ENCODE measurements around the gene ATF3.

The ATF3 gene

DNA sequence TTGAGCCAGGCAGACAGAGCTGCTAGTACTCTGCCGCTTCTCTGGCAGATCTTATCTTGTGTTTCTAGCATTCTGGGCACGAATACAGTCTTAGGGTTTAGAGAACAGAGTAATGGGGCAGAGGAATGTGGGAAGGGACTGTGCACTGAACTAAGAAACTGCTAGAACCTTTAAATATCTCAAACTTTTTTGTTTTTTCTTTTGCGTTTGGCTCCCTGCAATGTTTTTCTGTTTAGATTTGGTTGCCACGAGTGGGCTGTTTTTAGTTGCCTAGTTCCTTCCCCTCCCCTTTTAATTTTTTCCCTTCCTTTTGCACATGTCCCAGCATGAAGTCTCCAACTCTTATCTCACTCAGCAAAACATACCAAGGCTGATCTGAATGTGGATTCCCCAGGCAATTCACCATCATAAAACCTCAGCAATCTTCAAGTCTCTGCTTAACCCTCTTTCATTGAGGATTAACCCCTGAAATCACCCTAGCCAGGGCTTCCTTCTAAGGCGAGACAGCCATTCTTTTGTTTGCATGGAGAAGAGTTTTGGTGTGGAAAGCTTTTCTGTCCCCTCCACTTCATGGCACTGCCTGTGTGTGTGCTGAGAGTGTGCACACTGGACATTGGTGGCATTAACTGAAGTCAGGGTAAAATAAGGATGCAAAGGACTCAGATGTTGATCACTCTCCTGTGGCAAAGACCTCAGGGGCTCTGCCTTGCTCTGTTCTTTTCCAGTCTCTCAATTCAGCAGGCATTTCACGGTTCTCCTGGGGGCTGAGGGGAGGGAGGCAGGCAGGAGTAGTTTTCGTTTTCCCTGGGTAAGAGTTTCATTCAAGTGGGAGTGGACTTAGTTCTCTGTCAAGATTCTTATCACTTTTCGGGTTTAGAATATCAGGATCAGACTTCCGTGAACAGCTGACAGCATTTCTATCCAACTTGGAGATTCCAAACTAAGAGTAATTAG is 2.8 kb upstream of the ATF3 start (continued):
- TF ChIP-seq, protein P1, sequence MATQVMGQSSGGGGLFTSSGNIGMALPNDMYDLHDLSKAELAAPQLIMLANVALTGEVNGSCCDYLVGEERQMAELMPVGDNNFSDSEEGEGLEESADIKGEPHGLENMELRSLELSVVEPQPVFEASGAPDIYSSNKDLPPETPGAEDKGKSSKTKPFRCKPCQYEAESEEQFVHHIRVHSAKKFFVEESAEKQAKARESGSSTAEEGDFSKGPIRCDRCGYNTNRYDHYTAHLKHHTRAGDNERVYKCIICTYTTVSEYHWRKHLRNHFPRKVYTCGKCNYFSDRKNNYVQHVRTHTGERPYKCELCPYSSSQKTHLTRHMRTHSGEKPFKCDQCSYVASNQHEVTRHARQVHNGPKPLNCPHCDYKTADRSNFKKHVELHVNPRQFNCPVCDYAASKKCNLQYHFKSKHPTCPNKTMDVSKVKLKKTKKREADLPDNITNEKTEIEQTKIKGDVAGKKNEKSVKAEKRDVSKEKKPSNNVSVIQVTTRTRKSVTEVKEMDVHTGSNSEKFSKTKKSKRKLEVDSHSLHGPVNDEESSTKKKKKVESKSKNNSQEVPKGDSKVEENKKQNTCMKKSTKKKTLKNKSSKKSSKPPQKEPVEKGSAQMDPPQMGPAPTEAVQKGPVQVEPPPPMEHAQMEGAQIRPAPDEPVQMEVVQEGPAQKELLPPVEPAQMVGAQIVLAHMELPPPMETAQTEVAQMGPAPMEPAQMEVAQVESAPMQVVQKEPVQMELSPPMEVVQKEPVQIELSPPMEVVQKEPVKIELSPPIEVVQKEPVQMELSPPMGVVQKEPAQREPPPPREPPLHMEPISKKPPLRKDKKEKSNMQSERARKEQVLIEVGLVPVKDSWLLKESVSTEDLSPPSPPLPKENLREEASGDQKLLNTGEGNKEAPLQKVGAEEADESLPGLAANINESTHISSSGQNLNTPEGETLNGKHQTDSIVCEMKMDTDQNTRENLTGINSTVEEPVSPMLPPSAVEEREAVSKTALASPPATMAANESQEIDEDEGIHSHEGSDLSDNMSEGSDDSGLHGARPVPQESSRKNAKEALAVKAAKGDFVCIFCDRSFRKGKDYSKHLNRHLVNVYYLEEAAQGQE (tag by site-specific recombination; IDR thresholded peaks at IDR 0.05): no peak
- no peak for TF ChIP-seq ZNF202 (tag by site-specific recombination; IDR thresholded peaks at IDR 0.05; ENCODE audit: borderline replicate concordance)
- 0 out of 2 replicates have a peak, but pooled peaks have one; percentile 33 for TF ChIP-seq MYNN (tag by site-specific recombination; IDR thresholded peaks at IDR 0.05; ENCODE audit: borderline replicate concordance)
- peak; percentile 43; the same call in 1 of the 2 replicates for TF ChIP-seq ZXDB (tag by site-specific recombination; IDR thresholded peaks at IDR 0.05)
- TF ChIP-seq, protein P2, sequence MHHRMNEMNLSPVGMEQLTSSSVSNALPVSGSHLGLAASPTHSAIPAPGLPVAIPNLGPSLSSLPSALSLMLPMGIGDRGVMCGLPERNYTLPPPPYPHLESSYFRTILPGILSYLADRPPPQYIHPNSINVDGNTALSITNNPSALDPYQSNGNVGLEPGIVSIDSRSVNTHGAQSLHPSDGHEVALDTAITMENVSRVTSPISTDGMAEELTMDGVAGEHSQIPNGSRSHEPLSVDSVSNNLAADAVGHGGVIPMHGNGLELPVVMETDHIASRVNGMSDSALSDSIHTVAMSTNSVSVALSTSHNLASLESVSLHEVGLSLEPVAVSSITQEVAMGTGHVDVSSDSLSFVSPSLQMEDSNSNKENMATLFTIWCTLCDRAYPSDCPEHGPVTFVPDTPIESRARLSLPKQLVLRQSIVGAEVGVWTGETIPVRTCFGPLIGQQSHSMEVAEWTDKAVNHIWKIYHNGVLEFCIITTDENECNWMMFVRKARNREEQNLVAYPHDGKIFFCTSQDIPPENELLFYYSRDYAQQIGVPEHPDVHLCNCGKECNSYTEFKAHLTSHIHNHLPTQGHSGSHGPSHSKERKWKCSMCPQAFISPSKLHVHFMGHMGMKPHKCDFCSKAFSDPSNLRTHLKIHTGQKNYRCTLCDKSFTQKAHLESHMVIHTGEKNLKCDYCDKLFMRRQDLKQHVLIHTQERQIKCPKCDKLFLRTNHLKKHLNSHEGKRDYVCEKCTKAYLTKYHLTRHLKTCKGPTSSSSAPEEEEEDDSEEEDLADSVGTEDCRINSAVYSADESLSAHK (tag by site-specific recombination; IDR thresholded peaks at IDR 0.05): 0 out of 2 replicates have a peak, but pooled peaks have one; percentile 18
- 0 out of 2 replicates have a peak, but pooled peaks have one; percentile 7 for TF ChIP-seq KLF10 (tag by site-specific recombination; IDR thresholded peaks at IDR 0.05)
- peak; percentile 64; the same call in 1 of the 2 replicates for TF ChIP-seq ZNF843 (tag by site-specific recombination; IDR thresholded peaks at IDR 0.05)
- peak; percentile 49 for TF ChIP-seq ZNF335 (tag by site-specific recombination; conservative IDR thresholded peaks at IDR 0.05)

DNA sequence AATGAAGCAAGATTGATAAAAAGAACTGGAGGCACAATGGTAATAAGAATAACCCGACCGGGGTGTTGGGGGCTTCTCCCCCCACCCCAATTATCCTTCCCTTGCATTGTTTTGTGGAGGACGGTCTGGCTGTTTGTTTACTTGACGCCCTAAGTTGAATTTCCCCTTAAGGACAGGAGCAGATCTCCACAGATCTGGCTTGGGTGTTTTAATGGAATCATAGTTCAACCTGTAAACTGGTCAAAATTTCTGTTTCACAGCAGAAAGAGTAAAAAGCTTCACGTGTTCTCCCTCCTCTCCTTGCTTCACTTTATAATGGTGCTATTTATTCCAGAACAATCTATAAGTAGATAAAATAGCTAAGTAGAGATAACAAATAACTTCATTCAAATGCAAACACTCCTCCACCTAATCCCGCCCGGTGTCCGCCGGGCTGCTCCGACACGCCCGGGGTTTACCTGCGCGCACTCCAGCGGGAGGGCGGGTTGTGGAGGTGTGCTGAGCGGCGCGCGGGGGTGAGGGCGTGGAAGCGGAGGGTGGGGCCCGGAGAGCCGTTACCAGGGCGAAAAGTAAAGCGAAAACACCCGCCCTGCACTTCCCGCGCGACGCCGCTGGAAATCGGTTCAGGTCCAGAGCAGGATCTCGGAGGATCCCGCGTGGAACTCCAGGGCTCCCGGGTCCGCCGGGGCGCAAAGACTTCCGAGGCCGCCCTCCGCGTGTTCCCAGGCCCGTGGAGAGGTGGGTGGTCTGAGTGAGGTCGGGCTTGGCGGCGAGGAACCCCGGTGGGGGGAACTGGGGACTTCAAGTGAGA is 2.0 kb upstream of the ATF3 start:
- H3K36me3 ChIP-seq (ENCODE audit: control insufficient read depth in 2 of 2, insufficient read depth in 1 of 2, low read length in 2 of 2): no peaks in the 10 kb centered on the region
- peak overlapping the region; percentile 63 for H3K4me3 ChIP-seq (ENCODE audit: low read depth, low read length)
- H3K9me3 ChIP-seq (ENCODE audit: control insufficient read depth, insufficient read depth, low read depth, low read length): no peaks in the 10 kb centered on the region
- H3K4me1 ChIP-seq (ENCODE audit: control insufficient read depth, insufficient read depth, low read length): peaks cover 14% of the 10 kb centered on the region
- H3K27ac ChIP-seq (ENCODE audit: extremely low read depth, low read depth, low read length): peak overlapping the region; percentile 50; the same call in 1 of the 2 replicates
- POLR2A ChIA-PET: interaction anchor here (3.3 kb wide), 1 partner anchor 8 kb away, joined by 79 read pairs; no protein-coding TSS in a partner anchor
- CTCF ChIA-PET: interaction anchor here (1.0 to 2.7 kb wide), 3 partner anchors 9 to 143 kb away, joined by 3 to 8 read pairs (median 6); no protein-coding TSS in a partner anchor
- TF ChIP-seq, protein P2 (tag by site-specific recombination; IDR thresholded peaks at IDR 0.05): no peak
- TF ChIP-seq ZNF664 (tag by site-specific recombination; IDR thresholded peaks at IDR 0.05) (no peak), BCL11B (tag by site-specific recombination; IDR thresholded peaks at IDR 0.05; ENCODE audit: low read depth) (no peak), ZNF350 (tag by site-specific recombination; IDR thresholded peaks at IDR 0.05) (no peak), ZNF324 (tag by site-specific recombination; IDR thresholded peaks at IDR 0.05) (no peak), ZNF529 (tag by site-specific recombination; IDR thresholded peaks at IDR 0.05; ENCODE audit: insufficient replicate concordance) (no peak), ZFP41 (tag by site-specific recombination; IDR thresholded peaks at IDR 0.05; ENCODE audit: borderline replicate concordance) (no peak), KLF8 (tag by site-specific recombination; IDR thresholded peaks at IDR 0.05) (peak; percentile 51; the same call in 1 of the 2 replicates), SP2 (tag by site-specific recombination; IDR thresholded peaks at IDR 0.05) (peak; percentile 77), ZNF121 (tag by site-specific recombination; IDR thresholded peaks at IDR 0.05) (no peak), ZNF146 (tag by site-specific recombination; IDR thresholded peaks at IDR 0.05) (no peak), ZNF830 (tag by site-specific recombination; IDR thresholded peaks at IDR 0.05; ENCODE audit: low read depth) (no peak), ZNF610 (tag by site-specific recombination; IDR thresholded peaks at IDR 0.05; ENCODE audit: borderline replicate concordance) (no peak)
- TF ChIP-seq, protein P3, sequence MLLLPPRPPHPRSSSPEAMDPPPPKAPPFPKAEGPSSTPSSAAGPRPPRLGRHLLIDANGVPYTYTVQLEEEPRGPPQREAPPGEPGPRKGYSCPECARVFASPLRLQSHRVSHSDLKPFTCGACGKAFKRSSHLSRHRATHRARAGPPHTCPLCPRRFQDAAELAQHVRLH (tag by site-specific recombination; IDR thresholded peaks at IDR 0.05): no peak
- TF ChIP-seq, protein P4, sequence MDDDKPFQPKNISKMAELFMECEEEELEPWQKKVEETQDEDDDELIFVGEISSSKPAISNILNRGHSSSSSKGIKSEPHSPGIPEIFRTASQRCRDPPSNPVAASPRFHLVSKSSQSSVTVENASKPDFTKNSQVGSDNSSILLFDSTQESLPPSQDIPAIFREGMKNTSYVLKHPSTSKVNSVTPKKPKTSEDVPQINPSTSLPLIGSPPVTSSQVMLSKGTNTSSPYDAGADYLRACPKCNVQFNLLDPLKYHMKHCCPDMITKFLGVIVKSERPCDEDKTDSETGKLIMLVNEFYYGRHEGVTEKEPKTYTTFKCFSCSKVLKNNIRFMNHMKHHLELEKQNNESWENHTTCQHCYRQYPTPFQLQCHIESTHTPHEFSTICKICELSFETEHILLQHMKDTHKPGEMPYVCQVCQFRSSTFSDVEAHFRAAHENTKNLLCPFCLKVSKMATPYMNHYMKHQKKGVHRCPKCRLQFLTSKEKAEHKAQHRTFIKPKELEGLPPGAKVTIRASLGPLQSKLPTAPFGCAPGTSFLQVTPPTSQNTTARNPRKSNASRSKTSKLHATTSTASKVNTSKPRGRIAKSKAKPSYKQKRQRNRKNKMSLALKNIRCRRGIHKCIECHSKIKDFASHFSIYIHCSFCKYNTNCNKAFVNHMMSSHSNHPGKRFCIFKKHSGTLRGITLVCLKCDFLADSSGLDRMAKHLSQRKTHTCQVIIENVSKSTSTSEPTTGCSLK (tag by site-specific recombination; IDR thresholded peaks at IDR 0.05): no peak

All from HEK293 (cell line).